NCI-H1436 treated with DMSO at 0.1 percent for 48 hours (cell line): ENCODE data around the gene HIGD1B.

ENCODE experiments used
- DNase-seq: peaks from one replicate; lab custom pipeline; 2025; lab: John Stamatoyannopoulos, UW

The HIGD1B gene

DNA sequence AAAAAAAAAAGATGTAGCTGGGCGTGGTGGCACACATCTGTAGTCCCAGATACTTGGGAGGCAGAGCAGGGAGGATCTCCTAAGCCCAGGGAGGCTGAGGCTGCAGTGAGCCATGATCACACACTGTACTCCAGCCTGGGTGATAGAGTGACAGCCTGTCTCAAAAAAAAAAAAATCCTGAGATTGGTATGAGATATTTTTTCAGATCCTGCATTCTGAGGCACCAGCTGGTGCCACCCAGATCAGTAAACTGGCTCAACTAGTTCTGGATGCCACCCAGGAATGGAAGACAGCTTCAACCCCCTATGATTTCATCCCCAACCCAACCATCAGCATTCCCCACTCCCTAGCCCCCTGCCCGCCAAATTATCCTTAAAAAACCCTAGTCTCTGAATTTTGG lies 10.5 kb upstream of the HIGD1B start:
- DNase-seq, result no peak

GRCh38 chr17:44840274-44840673 lies 7.4 kb upstream of the HIGD1B start:
- no peak for DNase-seq

- DNase-seq, result no peak
Observed at GRCh38 chr17:44840936-44841335, 6.7 kb upstream of the HIGD1B start.

- no peak for DNase-seq
Observed at GRCh38 chr17:44842748-44843147, 4.9 kb upstream of the HIGD1B start.

DNA sequence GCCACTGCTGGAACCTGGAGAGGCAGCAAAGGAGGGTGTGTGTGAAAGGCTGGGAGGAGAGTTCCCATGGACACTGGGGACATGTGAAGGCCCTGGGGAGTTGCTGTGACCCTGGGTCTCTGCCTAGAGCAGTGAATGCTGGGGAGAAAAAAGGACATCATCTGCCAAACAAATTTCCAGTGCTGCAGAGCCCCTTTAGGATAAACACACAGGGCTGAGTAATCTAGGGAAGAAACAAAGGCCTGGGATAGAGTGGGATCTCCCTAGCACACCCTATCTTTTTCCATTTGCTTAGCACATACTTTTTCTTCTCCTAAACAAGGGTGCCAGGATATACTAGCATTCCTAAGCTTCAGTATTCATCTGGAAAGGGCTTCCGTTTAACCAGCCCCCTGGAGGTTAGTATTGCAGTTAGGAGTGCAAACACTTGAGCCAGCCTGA lies 3.3 kb upstream of the HIGD1B start:
- DNase-seq, result no peak

GRCh38 chr17:44846206-44846605 lies 1.5 kb upstream of the HIGD1B start:
- DNase-seq, result no peak

- DNase-seq, result no peak
Observed at GRCh38 chr17:44848257-44848795, 643 bp downstream of the HIGD1B start.

DNA sequence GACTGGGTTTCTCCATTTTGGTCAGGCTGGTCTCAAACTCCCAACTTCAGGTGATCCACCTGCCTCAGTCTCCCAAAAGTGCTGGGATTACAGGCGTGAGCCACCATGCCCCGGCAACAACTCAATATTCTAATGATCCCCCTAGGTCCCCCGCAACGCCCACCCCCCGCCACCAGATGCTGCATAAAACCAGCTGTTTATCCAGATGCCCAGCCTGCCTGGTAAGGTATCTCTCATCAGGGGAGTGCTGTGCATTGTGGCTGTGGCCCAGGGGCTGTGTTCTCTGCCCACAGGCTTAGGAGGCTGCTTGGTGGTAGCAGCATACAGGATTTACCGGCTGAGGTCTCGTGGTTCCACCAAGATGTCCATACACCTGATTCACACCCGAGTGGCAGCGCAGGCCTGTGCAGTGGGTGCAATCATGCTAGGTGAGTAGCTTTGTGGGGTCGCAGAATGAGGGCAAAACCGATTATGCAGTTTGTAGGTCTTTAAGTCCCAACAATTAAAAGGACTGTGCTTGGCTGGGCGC lies 1.3 kb downstream of the HIGD1B start:
- no peak for DNase-seq

GRCh38 chr17:44850025-44850424 lies 2.3 kb downstream of the HIGD1B start:
- peak; percentile 56 for DNase-seq

DNA sequence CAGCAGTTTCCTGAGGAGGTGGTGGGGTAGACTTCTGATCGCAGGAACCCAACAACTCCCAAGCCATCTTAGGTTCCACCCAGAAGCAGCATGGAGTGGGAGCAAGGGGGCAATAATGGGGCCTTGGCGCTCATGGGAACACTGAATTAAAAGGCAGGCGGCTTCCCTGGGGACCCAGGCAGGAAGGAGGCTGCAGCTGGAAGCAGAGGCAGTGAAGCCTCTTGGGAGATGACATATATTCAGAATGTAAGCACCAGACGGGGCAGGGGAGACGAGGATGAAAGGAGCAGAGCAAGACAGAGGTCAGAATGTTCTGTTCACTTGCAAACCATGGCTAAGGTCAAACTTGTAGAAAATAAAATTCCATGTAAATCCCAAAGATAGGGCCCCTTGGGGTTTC lies 2.9 kb downstream of the HIGD1B start:
- peak; percentile 52 for DNase-seq

DNA sequence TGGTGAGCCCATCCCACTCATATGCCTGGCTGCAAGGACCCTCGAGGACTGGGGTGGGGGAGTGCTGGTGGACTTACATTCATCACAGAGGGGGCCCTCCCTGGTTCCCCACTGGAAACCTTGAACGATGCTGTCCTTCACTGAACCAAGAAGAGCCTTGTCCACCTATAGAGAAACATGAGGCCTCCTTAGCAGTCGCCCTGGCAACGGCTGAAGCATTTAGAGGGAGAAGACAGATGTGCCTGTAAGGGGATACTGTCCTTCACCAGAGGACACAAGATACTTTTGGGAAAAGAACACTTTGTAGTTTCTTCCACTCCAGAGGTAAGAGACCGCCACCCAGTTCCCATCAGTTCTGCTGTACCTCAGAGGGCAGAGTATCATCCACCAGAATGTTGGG lies 6.5 kb downstream of the HIGD1B start:
- no peak for DNase-seq

DNA sequence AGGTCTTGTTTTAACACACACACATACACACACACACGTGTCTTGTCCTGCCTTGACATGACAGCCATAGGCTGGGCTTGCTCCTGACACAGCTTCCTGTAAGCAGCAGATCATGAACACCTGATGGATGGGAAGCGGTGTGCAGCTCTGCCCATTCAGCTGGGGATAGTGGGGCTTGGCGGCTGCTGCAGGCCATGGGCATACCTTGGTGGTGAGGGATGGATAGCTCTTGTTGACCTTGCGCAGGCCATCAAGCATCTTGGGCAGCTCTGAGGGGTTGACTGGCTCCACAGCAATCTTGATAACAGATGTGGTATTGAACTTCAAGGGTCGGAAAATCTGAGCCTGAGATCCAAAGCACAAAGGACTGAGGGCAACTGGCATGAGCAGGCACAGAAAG lies 12.0 kb downstream of the HIGD1B start:
- no peak for DNase-seq

- no peak for DNase-seq
Observed at GRCh38 chr17:44862278-44862914, 14.7 kb downstream of the HIGD1B start.

GRCh38 chr17:44863061-44863918 lies 15.6 kb downstream of the HIGD1B start:
- no peak for DNase-seq

GRCh38 chr17:44864831-44865230 lies 17.1 kb downstream of the HIGD1B start:
- DNase-seq, result no peak

GRCh38 chr17:44865231-44865660 lies 17.6 kb downstream of the HIGD1B start:
- DNase-seq, result peak; percentile 31

DNA sequence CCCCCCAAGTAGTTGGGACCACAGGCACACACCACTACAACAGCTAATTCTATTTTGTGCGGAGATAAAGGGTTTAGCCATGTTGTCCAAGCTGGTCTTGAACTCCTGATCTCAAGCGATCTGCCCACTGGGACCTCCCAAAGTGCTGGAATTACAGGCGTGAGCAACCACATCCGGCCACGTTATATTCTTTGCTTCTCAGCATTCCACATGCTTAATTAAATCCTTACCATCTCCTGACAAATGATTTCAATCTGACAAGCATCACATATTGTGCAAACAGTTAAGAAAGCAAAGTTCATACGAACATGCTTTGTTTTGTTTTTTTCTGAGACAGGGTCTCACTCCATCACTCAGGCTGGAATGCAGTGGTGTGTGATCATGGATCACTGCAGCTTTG lies 18.2 kb downstream of the HIGD1B start:
- DNase-seq, result no peak

GRCh38 chr17:44867841-44868240 lies 20.2 kb downstream of the HIGD1B start:
- DNase-seq, result no peak

DNA sequence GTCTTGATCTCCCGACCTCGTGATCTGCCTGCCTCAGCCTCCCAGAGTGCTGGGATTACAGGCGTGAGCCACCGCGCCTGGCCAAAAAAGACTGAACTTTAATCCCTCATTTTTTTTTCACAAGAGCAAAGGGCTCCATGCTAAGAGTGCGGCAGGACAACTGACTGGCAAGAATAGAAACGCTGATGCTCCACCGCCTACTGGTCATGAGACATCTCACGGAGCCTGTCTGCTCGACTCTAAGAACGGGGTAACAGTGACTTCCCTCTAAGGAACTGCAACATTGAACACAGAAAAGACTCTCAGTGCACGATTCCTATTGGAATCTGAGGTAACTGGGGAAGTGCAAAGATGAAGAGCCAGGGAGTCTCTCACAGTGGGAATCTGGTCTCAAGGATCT lies 23.9 kb downstream of the HIGD1B start:
- DNase-seq, result no peak

- no peak for DNase-seq
Observed at GRCh38 chr17:44872131-44872768, 24.6 kb downstream of the HIGD1B start.

- no peak for DNase-seq
Observed at GRCh38 chr17:44875761-44876160, 28.1 kb downstream of the HIGD1B start.

GRCh38 chr17:44877121-44877520 lies 29.4 kb downstream of the HIGD1B start:
- no peak for DNase-seq
